OCI-LY7 (cell line): ENCODE measurements around the gene GCM1.

Source experiments
- EZH2phosphoT487 ChIP-seq: fragments of 200-600 bp; sonication (generic); IDR thresholded peaks from 2 replicates; pipeline ENCODE4 v1.6.1; 2018; ENCODE audit warnings: low read depth, borderline replicate concordance, mild to moderate bottlenecking, mixed run types, antibody characterized with exemption, low read length, moderate library complexity, mixed read lengths
- TF ChIP-seq, protein P1 (sequence below): fragments of 200-600 bp; sonication (generic); conservative IDR thresholded peaks from 2 replicates; pipeline ENCODE4 v1.5.1; 2014; ENCODE audit warnings: mild to moderate bottlenecking, antibody characterized with exemption, low read length, moderate library complexity, mixed read lengths

DNA sequence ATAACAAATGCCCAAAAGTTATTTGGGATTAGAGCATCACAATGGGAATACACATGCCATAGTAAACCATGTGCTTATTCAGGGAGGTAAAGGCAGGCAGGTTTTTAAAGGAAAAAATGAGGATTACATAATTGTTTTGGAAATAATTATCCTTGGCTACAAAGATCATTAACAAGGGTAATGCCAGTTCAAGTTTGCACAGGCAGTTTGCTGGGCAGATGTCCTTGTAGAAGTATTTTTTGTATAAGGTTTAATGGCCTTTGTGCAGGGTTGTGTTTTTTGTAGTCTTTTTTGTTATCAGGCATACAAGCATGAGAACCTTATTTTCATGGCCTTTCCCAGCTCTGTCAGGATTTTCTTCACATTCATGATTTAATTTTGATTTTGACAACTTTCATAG is 58.7 kb downstream of the GCM1 start:
- TF ChIP-seq, protein P1, sequence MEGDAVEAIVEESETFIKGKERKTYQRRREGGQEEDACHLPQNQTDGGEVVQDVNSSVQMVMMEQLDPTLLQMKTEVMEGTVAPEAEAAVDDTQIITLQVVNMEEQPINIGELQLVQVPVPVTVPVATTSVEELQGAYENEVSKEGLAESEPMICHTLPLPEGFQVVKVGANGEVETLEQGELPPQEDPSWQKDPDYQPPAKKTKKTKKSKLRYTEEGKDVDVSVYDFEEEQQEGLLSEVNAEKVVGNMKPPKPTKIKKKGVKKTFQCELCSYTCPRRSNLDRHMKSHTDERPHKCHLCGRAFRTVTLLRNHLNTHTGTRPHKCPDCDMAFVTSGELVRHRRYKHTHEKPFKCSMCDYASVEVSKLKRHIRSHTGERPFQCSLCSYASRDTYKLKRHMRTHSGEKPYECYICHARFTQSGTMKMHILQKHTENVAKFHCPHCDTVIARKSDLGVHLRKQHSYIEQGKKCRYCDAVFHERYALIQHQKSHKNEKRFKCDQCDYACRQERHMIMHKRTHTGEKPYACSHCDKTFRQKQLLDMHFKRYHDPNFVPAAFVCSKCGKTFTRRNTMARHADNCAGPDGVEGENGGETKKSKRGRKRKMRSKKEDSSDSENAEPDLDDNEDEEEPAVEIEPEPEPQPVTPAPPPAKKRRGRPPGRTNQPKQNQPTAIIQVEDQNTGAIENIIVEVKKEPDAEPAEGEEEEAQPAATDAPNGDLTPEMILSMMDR, result no peak
- no peak for TF ChIP-seq EZH2phosphoT487
